Prostate gland (tissue), 2 donors: ENCODE results near the gene LCK. TPM values are rescaled to one million over a fixed set of nuclear protein-coding genes. Genes with fewer than 3 reads are reported as not detected.

Source experiments
- DNase-seq: peaks from one replicate; pipeline ENCODE4 v3.0.0-alpha.2; 2019; ENCODE audit warnings: low spot score
- H3K27ac ChIP-seq, 2 donors: fragments of 200-600 bp; sonication (generic); 2 replicates each; pipeline ENCODE4 v1.5.1; 2017 to 2019
- H3K27me3 ChIP-seq: fragments of 200-600 bp; sonication (generic); replicated peaks from 2 replicates; pipeline ENCODE4 v1.5.1; 2019; ENCODE audit not compliant: insufficient read depth
- H3K36me3 ChIP-seq, 2 donors: fragments of 200-600 bp; sonication (generic); 1 replicate in 1 of 2; 2 replicates in 1 of 2; pipeline versions ENCODE4 v1.5.1 to v1.8.1; 2017 to 2019
- H3K4me1 ChIP-seq: fragments of 200-600 bp; sonication (generic); replicated peaks from 2 replicates; pipeline ENCODE4 v1.5.1; 2019
- H3K4me3 ChIP-seq, 2 donors: fragments of 200-600 bp; sonication (generic); 2 replicates each; pipeline ENCODE4 v1.5.1; 2017 to 2019
- H3K9me3 ChIP-seq: fragments of 200-600 bp; sonication (generic); 2 replicates; pipeline ENCODE4 v1.5.1; 2017
- CTCF ChIP-seq, 4 experiments: fragments of 200-600 bp in 2 of 4; fragments of 450-650 bp in 2 of 4; sonication (generic) in 2 of 4; IDR thresholded peaks; 1 replicate in 3 of 4; 2 replicates in 1 of 4; pipeline ENCODE4 v1.5.1; 2016 to 2019; ENCODE audit warnings: antibody characterized with exemption in 4 of 4, mild to moderate bottlenecking in 2 of 4, moderate library complexity in 2 of 4
- POLR2A ChIP-seq: fragments of 450-650 bp; IDR thresholded peaks from one replicate; pipeline ENCODE4 v1.6.1; 2016; ENCODE audit warnings: antibody characterized with exemption, mild to moderate bottlenecking
- POLR2AphosphoS5 ChIP-seq: sonication (generic); formaldehyde crosslinking; IDR thresholded peaks from one replicate; pipeline ENCODE4 v1.6.1; 2017; ENCODE audit warnings: antibody characterized with exemption
- WGBS: methylation state at CpG from one replicate; pipeline ENCODE4 v1.1.5; 2018; 5-methylcytosine and 5-hydroxymethylcytosine counted together
- intact Hi-C: fragments of 100-400 bp; cut with DNase I; formaldehyde crosslinking; loops from one replicate; pipeline ENCODE4 v1.14.2; 2022
- total RNA-seq, 2 donors: library from RNA; depleted of rRNA; stranded (reverse); fragments of >200 nt; gene quantifications; one replicate each; pipeline ENCODE4 v1.1.0, GENCODE V29; 2016

The LCK gene
- total RNA-seq, 2 donors from 2014 or later: 1.3 to 4.4 TPM

- Histone ChIP-seq H3K9me3 (no peaks in the 10 kb centered on the region), H3K36me3 (no peaks in the 10 kb centered on the region), H3K27ac (no peak within 1 kb of the TSS), H3K4me1 (peaks cover 5% of the 10 kb centered on the region), H3K4me3 (no peak within 1 kb of the TSS), H3K27me3 (no peaks in the 10 kb centered on the region)
- DNase-seq: no peak
- no peak for TF ChIP-seq CTCF (IDR thresholded peaks at IDR 0.05)
- TF ChIP-seq POLR2A: no peak
- no peak for TF ChIP-seq POLR2AphosphoS5
- 57% methylated on average over 5 of the region's 5 CpGs for WGBS
- intact Hi-C loops: no loop called here
Measured at GRCh38 chr1:32208891-32209328, 42.2 kb upstream of the LCK start, which contains the start of gene DCDC2B. Gene DCDC2B (plus strand): TSS chr1:32209089. CDS start chr1:32209094, 5 bp downstream.

- peak; percentile 43 for DNase-seq
- 65% methylated on average over 10 of the region's 10 CpGs for WGBS
- peaks cover 0 to 7% of the 10 kb centered on the region in 2 donors for H3K36me3 ChIP-seq
- H3K4me3 ChIP-seq: no peak overlapping the region
- intact Hi-C loops: no loop called here
- no peaks in the 10 kb centered on the region for H3K27me3 ChIP-seq
- TF ChIP-seq CTCF (IDR thresholded peaks at IDR 0.05) (peak; percentile 33 to 77 (median 67)), POLR2AphosphoS5 (peak; percentile 8), POLR2A (no peak)
- H3K27ac ChIP-seq: peak overlapping the region; percentile 58 to 66
- peaks cover 1% of the 10 kb centered on the region for H3K4me1 ChIP-seq
- no peaks in the 10 kb centered on the region for H3K9me3 ChIP-seq
Measured at GRCh38 chr1:32215629-32216480, 35.2 kb upstream of the LCK start.

- no peak for DNase-seq
- Histone ChIP-seq H3K27ac (peak overlapping the region in 1 of 2 donors; percentile 66), H3K27me3 (no peaks in the 10 kb centered on the region), H3K4me1 (peaks cover 4% of the 10 kb centered on the region), H3K36me3 (peaks cover 0 to 7% of the 10 kb centered on the region in 2 donors), H3K9me3 (no peaks in the 10 kb centered on the region), H3K4me3 (no peak overlapping the region)
- TF ChIP-seq CTCF (IDR thresholded peaks at IDR 0.05): no peak
- no peak for TF ChIP-seq POLR2AphosphoS5
- no peak for TF ChIP-seq POLR2A
- intact Hi-C loops: no loop called here
- WGBS: 88% methylated on average over 5 of the region's 5 CpGs
Measured at GRCh38 chr1:32216566-32216965, 34.5 kb upstream of the LCK start.

- 88% methylated on average over 7 of the region's 7 CpGs for WGBS
- H3K36me3 ChIP-seq: peaks cover 0 to 7% of the 10 kb centered on the region in 2 donors
- no peaks in the 10 kb centered on the region for H3K27me3 ChIP-seq
- H3K4me1 ChIP-seq: peaks cover 17% of the 10 kb centered on the region
- H3K4me3 ChIP-seq: no peak overlapping the region
- TF ChIP-seq POLR2AphosphoS5: no peak
- no peak for TF ChIP-seq POLR2A
- no peak for TF ChIP-seq CTCF (IDR thresholded peaks at IDR 0.05)
- DNase-seq: no peak
- intact Hi-C loops: no loop called here
- no peaks in the 10 kb centered on the region for H3K9me3 ChIP-seq
- no peak overlapping the region for H3K27ac ChIP-seq
Measured at GRCh38 chr1:32219022-32219421, 32.0 kb upstream of the LCK start.
